ENCODE measurements around the gene SLC8A1. TPM values are rescaled to one million over a fixed set of nuclear protein-coding genes. Genes with fewer than 3 reads are reported as not detected.

The SLC8A1 gene
- total and polyA plus RNA-seq, 2 donors from 2014 or later = 12.9 to 33.9 TPM

GRCh38 chr2:40419364-40419762 is 32.5 kb downstream of the SLC8A1 start:
- no peaks in the 10 kb centered on the region for H3K27me3 ChIP-seq (ENCODE audit: control insufficient read depth, insufficient read depth, low read length)
- DNase-seq (no peak), FAIRE-seq (no peak)
- intact Hi-C loops (cut with DNase I) = no loop called here
- H3K27ac ChIP-seq (ENCODE audit: low read depth in 2 of 2, low read length in 2 of 2) = peak overlapping the region in 1 of 2 donors; percentile 67
- H3K36me3 ChIP-seq (ENCODE audit: control insufficient read depth in 2 of 3, insufficient read depth in 3 of 3, low read length in 3 of 3) = no peaks in the 10 kb centered on the region
- no peak for TF ChIP-seq CTCF (IDR thresholded peaks at IDR 0.05; ENCODE audit: borderline replicate concordance, extremely low read depth, insufficient read depth)
- H3K4me3 ChIP-seq (ENCODE audit: low read length in 3 of 3) = no peak overlapping the region
- H3K4me1 ChIP-seq (ENCODE audit: control insufficient read depth in 2 of 3, insufficient read depth in 2 of 3, low read depth in 1 of 3, low read length in 3 of 3) = peaks cover 0 to 3% (median 0%) of the 10 kb centered on the region in 3 donors
- H3K9ac ChIP-seq (ENCODE audit: low read length in 3 of 3) = no peak overlapping the region
- no peaks in the 10 kb centered on the region for H3K9me3 ChIP-seq (ENCODE audit: control insufficient read depth in 2 of 3, insufficient read depth in 1 of 3, low read length in 3 of 3)

GRCh38 chr2:40418614-40419363 is 33.1 kb downstream of the SLC8A1 start:
- FAIRE-seq (no peak), DNase-seq (peak in 2 of 5 donors; percentile 57 to 69)
- intact Hi-C loops (cut with DNase I) = no loop called here
- H3K36me3 ChIP-seq (ENCODE audit: control insufficient read depth in 2 of 3, insufficient read depth in 3 of 3, low read length in 3 of 3) = no peaks in the 10 kb centered on the region
- H3K4me1 ChIP-seq (ENCODE audit: control insufficient read depth in 2 of 3, insufficient read depth in 2 of 3, low read depth in 1 of 3, low read length in 3 of 3) = peaks cover 0 to 3% (median 0%) of the 10 kb centered on the region in 3 donors
- TF ChIP-seq CTCF (IDR thresholded peaks at IDR 0.05; ENCODE audit: borderline replicate concordance, extremely low read depth, insufficient read depth) = no peak
- peak overlapping the region in 1 of 2 donors; percentile 67 for H3K27ac ChIP-seq (ENCODE audit: low read depth in 2 of 2, low read length in 2 of 2)
- no peak overlapping the region for H3K9ac ChIP-seq (ENCODE audit: low read length in 3 of 3)
- H3K27me3 ChIP-seq (ENCODE audit: control insufficient read depth, insufficient read depth, low read length) = no peaks in the 10 kb centered on the region
- H3K9me3 ChIP-seq (ENCODE audit: control insufficient read depth in 2 of 3, insufficient read depth in 1 of 3, low read length in 3 of 3) = no peaks in the 10 kb centered on the region
- no peak overlapping the region for H3K4me3 ChIP-seq (ENCODE audit: low read length in 3 of 3)

- FAIRE-seq (no peak), DNase-seq (no peak)
- no peaks in the 10 kb centered on the region for H3K27me3 ChIP-seq (ENCODE audit: control insufficient read depth, insufficient read depth, low read length)
- intact Hi-C loops (cut with DNase I) = no loop called here
- no peak for TF ChIP-seq CTCF (IDR thresholded peaks at IDR 0.05; ENCODE audit: borderline replicate concordance, extremely low read depth, insufficient read depth)
- no peak overlapping the region for H3K9ac ChIP-seq (ENCODE audit: low read length in 3 of 3)
- no peak overlapping the region for H3K27ac ChIP-seq (ENCODE audit: low read depth in 2 of 2, low read length in 2 of 2)
- H3K4me1 ChIP-seq (ENCODE audit: control insufficient read depth in 2 of 3, insufficient read depth in 2 of 3, low read depth in 1 of 3, low read length in 3 of 3) = peaks cover 0 to under 1% (median 0%) of the 10 kb centered on the region in 3 donors
- H3K4me3 ChIP-seq (ENCODE audit: low read length in 3 of 3) = no peak overlapping the region
- H3K9me3 ChIP-seq (ENCODE audit: control insufficient read depth in 2 of 3, insufficient read depth in 1 of 3, low read length in 3 of 3) = no peaks in the 10 kb centered on the region
- H3K36me3 ChIP-seq (ENCODE audit: control insufficient read depth in 2 of 3, insufficient read depth in 3 of 3, low read length in 3 of 3) = no peaks in the 10 kb centered on the region
Observed at GRCh38 chr2:40416486-40416885, 35.4 kb downstream of the SLC8A1 start.

All from kidney (tissue), 14 donors.